Measurements from ENCODE around the gene PRRX2.
"Not testable (repeated sequence)": the region's sequence is repeated elsewhere in the genome, so short reads cannot be mapped to it uniquely, and the experiment has no call there.

Gene PRRX2

DNA sequence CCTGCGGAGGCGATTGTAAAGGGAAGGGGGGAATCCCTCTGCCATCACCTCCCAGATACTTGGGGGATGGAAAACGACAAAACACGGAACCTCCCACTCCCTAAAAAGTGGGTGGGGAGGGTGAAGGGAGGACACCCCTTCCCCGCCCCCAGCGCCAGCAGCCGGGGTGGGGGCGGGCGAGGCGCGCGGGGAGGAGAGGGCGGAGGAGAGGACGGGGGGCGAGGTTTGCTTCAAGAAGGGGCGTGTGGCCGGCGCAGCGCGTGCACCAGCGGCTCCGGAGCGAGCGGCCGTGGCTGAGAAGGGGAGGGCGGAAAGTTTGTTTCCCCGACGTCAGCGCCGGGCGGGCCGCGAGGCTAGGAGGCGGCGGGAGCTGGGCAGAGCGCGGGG lies at the start of gene PRRX2:
Gene PRRX2, plus strand, starts transcription at position 259 of the 387 bp plus-strand sequence. CDS start 221 bp downstream, outside the sequence.
- no peak for DNase-seq

DNA sequence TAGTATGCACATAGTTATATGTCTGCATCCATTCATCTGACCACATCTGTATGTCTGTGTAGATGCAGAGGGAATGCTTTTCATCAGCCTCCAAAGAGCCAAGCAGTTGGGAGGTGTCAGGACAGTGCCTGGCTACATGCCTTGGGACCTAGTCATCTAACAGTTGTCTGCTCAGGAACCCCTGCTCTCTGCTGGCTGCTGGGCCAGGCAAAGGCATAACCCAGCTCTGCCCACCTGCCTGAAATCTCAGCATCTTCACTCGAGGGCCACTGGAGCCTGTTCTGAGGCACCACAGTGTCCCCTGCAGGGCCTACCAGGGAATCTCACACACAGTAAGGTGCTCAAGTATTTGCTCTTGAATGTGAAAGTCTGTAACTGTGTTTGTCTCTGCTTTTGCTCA lies 48.3 kb upstream of the PRRX2 start:
- DNase-seq = peak in 1 of 2 experiments; percentile 19

DNA sequence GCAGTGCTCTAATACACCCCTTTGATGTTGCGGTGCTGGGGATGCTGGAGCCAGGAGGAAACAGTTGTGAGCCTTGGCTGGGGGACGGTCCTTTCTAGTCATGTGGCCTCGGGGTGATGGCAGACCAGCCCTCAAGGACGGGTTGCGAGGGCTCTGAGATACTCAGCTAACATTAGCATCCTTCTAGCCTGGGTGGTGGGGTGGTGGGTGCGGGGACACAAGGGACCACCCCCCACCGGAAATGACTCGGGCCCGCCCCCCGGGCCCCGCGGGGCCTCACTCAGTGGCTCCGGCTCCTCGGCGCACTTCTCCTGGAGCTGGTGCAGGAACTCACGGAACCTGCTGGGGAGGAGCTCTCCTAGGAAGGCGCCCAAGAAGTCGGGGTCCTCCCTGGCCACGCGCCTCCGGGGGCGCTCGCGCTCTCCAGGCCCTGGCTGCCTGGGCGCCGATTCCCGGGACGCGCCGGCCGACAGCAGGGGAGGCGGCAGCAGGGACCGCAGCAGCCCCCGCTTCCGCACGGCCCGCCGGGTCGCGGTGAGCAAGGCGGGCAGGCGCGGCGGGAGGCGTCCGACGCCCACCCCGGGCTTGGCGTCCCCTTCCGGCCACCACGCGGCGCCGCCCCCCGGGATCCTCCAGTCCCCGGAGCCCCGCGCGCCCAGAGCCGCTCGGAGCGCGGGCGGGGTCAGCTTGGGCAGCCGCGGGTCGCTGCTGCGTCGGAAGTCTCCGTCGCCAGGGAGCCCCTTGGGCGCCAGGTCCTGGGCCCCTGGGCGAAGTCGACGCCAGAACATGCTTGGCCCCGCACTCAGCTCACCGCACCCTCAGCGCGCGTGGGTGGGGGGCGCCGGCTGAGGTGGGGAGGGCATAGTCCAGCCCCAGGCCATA lies 45.4 kb upstream of the PRRX2 start:
- DNase-seq = peak in 1 of 2 experiments; percentile 38

DNA sequence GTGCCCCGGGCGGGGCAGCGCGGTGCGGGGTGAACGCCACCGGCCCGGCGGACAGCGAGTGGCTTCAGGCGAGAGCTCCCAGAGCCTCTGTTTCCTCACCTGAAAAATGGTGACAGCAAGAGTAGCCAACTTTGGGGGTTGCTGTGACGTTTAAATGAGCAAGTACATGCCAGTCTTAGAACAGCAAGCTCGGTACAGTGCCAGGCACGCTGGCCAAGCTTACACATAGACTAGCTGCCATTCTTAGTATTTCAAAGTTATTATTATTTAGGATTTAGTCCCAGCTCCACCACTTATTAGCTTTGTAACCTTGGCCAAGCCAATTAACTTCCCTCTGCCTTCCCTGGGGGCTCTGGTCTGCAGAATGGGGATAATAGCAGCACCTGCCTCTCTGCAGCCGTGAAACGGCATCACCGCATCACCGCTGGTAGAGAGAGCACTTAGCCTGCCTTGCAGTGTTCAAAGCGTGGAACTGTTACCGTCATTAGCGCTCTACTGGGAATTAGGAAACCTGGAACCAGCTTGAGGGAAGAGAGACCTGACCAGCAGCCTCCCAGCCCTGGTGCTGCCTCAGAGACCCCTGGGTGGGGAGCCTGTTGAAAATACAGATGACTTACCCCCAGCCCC lies 44.7 kb upstream of the PRRX2 start, which contains the start of gene C9orf50:
Gene C9orf50, minus strand, starts transcription at position 433 of the 627 bp plus-strand sequence. CDS start 527 bp downstream, outside the sequence.
- DNase-seq = peak in 1 of 2 experiments; percentile 21

DNA sequence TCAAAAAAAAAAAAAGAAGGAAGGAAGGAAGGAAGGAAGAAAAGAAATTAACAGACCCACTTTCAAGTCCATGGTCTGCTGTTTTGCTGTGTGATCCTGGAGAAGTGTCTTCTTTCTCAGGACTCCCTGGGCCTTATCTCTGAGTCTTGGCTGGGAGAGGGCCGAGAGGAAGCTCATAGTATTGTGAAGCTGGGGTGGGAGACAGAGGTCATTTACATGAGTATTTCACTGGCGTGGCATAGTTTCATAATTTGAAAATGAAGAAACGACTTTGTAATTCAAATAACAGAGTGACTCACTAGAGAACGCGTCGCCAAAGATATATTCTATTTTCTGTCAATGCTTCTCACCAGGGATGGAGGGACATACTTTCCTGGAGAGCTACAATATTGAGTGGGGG lies 42.1 kb upstream of the PRRX2 start:
- no peak for DNase-seq

DNA sequence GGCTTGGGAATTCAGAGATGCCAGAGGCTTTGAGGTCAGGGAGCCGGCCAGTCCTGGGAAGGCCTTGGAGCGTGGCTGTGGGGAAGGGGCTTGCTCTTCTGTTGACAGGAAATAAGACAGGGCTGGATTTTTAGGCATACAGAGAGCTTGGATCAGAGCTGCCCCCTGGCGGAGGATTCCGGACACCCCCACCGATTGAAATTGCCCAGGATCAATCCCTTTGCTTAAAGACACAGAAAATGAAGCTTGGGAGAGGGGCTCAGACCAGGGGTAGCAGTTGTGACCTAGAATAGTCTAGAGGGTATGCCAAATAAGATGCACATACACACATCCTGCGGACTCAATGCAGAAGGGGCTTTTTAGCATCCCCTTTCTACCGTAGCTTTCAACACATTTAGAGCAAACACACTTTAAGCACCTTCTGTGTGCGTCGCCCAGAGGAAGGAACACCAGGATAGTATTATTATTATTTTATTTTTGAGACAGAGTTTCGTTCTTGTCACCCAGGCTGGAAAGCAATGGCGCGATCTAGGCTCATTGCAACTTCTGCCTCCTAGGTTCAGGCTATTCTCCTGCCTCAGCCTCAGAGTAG lies 41.2 kb upstream of the PRRX2 start:
- peak in 1 of 2 experiments; percentile 29 for DNase-seq

DNA sequence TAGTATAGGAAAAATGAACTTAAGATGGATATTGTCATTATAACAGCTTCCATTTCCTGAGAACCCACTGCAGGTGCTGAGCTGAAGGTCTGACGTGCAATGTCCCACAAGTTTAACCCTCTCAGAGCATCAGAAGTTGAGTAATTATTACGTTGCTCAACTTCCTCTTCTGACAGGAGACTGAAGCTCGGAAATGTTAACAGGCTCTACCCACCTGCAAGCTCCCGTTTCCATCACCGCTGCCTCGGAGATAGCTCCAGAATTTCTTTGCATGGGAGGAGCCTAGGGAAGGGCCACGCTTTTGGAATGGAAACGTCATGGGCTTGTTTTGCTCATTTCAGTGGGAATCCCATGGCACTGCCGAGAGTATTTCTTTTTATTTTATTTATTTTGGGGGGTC lies 40.5 kb upstream of the PRRX2 start:
- DNase-seq = no peak

DNA sequence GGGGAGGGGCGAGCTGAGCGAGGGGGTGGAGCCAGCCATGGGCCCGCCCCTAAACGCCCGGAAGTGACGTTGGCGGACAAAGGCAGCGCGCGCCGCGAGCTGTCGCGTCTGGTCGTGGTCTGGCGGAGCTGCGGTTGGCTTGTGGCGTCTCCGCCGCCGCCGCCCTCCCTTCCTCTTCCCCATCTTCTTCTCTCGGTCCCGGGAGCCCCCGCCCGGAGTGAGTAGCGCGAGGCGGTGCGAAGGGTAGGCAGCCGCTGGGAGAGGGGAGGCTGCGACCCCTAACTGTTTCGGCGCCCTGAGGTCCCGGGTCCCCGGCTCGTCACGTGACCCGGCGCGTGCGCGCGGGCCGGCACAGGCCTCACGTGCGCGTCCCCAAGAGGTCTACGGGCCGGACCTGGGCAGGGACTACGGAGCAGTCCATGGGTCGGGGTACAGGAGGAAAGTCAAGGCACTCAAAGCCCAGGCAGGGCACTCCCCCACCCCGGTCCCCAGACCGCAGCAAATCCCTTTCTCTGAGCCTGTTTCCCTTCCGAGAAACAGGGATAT lies 39.3 kb upstream of the PRRX2 start, which contains the start of gene NTMT1:
Gene NTMT1, plus strand, starts transcription at position 85 of the 546 bp plus-strand sequence. CDS start 6,541 bp downstream, outside the sequence.
- peak; percentile 54 to 76 for DNase-seq

DNA sequence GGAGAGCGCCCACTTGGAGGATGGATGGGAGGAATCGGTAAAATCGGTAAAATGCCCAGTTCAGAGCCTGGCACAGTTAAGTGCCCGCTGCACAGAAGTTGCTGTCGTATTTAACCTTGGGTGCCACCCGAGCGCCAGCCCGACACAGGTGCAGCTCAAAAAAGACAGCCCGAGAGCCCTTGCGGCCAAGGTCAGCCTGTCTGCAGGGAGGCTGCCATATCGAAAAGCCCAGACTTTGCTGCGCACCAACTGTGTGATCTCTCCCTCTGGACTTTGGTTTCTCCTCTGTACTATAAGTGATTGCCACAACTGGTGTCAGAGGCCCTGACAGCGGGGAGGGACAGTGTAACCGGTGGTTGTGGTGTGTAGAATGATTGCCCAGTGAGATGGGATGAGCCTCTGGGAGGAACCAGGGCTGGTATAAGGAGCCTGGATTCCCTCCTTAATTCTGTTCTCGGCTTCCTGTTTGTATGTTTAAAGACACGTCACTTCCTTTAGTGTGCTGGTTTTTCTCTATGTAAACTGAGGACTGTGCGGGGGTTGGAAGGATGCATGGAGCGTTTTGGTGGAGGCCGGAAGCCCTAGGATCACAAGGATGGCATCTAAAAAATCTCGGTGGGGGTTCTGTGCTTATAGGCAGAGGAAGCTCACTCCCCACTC lies 38.7 kb upstream of the PRRX2 start:
- no peak for DNase-seq

DNA sequence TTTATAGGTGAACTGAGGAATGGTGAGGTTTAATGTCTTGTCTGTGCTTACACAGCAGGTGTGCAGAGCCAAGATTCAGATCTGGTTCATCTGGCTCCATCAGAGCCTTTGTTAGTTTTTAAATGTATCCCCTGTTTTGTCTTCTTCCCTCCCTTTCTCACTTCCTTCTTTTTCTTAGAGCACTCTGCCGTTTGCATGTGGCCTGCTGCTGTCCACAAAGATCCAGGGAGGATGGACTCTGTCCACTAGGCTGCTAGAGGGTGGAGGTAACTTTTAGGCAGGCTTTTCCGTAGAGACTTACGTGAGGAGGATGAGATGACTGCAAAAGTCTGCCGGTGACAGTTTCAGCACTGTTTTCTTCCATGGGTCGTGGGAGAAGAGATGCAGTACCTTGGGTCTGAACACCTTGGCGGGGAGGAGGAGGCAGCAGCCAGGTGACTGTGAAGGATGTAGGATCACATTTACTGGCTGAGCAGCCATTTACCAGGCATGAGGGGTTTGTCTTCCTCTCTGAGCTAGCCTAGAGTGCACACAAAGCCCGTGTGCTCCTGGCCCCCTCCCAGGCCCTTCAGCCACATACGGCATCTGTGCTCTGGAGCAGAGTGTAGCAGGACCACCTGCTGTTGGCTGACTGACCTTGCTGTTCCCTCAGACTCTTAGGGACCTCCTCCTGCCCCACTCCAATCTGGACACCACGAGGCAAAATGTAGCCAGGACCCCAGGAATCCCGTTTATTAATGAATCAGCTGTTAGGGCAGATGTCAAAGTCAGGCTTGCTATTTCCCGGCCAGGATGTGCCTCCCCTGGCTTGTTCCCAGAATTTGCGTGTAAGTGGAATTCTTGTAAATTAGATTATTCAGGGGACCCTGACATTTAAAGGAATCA lies 37.6 kb upstream of the PRRX2 start:
- DNase-seq = no peak

DNA sequence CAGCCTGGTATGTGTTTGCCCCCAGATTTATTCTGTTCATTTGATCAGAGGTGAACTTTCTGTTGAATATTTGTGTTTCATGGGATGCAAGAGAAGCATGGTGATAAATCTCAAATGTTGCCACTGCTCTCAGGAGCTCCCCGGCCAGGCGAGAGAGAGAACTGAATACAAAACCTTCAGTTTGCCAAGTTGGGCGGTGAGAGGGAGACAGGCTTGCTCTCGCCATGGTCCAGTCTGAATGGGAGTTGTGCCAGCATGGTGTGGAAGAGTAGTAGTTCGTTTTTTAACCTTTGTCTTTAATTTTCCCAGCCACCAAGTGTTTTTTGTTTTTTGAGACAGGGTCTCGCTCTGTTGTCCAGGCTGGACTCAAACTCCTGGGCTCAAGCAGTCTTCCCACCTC lies 36.7 kb upstream of the PRRX2 start:
- no peak for DNase-seq

DNA sequence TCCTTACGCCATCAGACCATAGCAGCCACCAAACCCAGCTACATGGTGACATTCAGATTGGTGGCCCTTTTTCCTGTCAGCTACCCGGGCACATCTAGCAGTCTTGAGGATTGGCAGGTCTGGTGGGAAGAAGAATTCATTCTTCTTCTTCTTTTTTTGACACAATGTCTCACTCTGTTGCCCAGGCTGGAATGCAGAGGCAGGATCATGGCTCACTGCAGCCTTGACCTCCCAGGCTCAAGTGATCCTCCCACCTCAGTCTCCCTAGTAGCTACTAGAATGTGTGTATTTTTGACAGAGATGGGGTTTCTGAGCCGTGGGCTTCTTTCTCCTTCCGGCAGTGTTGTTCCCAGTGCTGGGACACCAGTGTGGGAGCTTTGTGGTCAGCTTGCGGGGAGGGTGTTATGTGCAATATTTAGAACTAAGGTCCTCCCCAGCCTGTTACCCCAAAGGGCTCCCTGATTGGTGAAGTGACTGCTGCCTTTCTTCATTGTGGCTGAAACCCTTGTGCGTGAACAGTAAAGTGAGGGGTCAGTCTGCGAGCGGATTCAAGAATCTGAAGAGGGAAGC lies 36.1 kb upstream of the PRRX2 start:
- DNase-seq = no peak

DNA sequence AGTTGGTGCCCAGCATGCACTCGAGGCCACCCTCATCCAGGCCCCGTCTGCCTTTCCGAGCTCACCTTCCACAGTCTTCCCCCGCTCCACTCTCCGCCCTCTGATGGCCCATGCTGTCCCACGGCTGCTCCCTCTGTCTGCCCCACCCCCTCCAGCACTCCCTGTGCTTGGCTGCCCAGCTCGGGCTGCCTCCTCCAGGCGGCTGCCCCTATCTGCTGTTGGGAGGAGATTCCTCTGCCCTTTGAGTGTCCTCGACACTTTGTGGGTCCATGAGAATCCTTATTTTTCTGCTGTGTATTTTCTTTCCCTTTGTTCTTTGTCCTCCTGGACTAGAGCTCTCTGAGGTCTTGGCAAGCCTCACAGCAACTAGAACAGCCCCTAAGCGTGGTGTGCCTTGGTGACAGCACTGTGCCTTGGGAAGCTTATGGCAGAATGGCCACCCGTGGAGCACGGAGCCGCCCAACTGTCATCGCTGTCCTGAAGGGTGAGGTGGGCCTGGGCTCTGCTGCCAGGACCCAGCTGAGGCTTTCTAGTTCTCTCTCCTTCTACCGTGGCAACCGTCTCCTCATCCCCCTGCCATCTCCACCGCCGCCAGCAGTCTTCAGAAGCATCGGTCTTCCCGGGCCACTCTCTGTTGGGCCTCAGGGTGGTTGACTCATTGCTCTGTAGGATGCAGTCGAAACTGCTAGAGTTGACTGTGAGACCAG lies 34.3 kb upstream of the PRRX2 start:
- no peak for DNase-seq

DNA sequence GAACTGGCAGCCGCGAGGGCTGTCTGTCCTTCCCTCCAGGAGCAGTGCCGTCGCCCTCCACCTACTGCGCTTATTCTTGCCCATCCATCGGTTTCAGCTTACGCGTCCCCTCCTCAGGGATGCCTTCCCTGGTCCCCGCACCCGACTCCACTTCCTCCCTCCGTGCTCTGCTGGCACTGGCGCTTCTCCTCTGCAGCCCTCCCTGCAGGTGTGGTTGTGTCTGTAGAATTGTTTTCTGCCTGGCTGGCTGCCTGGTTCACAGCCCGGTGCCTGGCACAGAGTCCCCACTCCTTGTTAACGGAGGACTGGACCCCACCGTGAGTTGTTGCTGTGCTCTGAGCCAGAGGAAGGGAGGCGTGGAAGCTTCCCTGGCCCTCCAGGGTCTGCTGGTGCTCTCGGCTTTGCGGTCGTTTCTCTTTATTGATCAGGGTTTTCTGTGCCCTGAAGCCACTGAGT lies 33.7 kb upstream of the PRRX2 start:
- no peak for DNase-seq

DNA sequence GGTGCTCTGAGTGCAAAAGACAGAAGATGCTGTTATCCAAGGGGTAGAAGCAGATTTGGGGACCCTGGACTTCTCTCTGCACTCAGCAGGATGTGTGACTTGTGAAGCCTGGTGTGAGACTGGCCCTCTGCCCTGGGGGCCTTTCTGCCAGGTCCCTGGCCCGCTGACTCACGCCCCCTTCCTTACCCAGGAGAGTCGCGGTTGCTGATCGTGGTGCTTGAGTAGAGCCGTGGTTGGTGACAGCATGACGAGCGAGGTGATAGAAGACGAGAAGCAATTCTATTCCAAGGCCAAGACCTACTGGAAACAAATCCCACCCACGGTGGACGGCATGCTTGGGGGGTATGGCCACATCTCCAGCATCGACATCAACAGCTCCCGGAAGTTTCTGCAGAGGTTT lies 33.0 kb upstream of the PRRX2 start:
- no peak for DNase-seq

DNA sequence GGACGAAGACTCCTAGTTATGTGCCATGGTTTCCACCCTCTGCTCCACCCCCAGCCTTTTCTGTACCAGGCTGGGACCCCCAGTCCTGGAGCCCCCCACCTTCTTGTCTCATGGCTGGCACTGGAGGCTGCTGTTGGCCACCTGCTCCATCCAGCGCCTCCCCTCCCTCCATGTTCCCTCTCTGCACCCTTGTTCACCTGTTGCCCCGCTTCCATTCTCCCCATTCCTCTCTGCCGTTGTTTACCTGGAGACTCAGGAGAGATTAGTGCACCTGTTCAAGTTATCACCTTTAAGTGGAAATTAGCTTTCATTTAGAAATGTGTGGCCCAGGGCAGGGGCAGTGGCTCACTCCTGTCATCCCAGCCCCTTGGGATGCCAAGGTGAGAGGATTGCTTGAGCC lies 32.2 kb upstream of the PRRX2 start:
- DNase-seq = no peak

DNA sequence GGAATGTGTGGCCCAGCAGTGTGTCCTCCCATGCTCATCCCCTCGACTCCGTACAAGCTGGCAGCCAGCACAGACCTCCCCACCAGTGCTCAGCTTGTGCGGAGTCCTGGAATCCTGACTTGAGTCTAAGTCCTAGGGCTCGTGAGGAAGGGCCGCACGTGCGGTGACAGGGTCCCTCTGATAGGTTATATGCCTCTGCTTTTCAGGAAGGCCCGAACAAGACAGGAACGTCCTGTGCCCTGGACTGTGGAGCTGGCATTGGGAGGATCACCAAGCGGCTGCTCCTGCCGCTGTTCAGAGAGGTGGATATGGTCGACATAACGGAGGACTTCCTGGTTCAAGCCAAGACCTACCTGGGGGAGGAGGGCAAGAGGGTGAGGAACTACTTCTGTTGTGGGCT lies 31.6 kb upstream of the PRRX2 start:
- no peak for DNase-seq

DNA sequence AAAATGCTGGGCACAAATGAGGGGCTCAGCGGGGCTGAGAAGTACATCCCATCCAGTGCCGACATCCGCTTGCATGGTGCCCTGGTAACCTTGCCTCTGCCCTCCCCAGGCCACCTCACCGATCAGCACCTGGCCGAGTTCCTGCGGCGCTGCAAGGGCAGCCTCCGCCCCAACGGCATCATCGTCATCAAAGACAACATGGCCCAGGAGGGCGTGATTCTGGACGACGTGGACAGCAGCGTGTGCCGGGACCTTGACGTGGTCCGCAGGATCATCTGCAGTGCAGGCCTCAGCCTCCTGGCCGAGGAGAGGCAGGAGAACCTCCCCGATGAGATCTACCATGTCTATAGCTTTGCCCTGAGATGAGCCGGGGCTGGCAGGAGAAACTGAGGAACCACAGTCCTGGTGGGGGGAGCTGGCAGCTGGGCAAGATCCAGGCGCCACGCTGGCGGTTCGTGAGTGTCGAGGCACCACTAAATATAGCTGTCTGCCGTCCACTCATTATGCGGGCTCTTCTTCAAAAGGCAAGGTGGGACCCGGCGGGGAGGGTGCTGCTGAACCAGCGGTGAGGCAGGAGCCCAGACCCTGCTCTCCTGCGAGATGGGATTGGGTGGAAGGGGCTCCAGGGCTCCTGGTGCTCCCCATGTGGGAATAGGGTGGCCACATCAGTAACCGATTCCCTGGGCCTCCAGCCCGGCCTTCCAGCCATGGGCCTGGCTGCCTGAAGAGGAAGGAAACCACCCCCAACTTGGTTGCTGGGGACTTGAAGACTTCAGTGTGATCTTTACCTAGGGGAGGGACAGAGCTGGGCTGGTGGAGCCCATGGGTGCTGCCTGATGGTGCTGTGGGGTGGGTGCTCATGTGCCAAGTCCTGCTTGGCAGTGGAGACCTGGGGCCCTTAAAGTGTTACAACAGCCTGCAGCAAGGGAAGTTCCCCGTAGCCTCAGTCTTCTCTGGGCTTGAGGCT lies 30.1 kb upstream of the PRRX2 start:
- DNase-seq = no peak

DNA sequence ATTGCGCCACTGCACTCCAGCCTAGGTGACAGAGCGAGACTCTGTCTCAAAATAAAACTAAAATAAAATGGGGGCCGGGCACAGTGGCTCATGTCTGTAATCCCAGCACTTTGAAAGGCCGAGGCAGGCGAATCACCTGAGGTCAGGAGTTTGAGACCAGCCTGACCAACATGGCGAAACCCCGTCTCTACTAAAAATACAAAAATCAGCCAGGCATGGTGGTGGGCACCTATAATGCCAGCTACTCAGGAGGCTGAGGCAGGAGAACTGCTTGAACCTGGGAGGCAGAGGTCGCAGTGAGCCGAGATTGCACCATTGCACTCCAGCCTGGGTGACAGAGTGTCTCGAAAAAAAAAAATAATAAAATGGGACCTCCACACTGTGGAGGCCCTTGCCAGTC lies 29.1 kb upstream of the PRRX2 start:
- DNase-seq = not testable (repeated sequence)

Data from NCI-H1930 (cell line).